ENCODE results near the gene MST1. TPM values are rescaled to one million over a fixed set of nuclear protein-coding genes. Genes with fewer than 3 reads are reported as not detected.

MST1 gene
- total RNA-seq, 1 experiment from 2014 or later = 13.8 TPM

DNA sequence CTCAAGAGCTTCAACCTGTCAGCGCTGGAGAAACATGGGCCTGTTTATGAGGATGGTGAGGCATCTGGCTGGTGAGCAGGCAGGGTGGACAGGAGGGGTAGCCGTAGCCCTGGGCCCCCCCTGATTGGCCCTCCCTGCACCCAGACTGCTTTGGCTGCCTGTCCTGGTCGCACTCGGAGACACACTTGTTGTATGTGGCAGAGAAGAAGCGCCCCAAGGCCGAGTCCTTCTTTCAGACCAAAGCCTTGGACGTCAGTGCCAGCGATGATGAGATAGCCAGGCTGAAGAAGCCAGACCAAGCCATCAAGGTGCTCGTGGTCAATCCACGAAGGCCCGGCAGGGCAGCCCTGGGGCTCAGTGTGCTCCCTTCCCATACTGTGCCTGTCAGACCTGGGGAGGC is 13.4 kb downstream of the MST1 start:
- CTCF ChIA-PET = interaction anchor here (1.3 kb wide), 1 partner anchor 12 kb away, joined by 3 read pairs; no protein-coding TSS in a partner anchor

DNA sequence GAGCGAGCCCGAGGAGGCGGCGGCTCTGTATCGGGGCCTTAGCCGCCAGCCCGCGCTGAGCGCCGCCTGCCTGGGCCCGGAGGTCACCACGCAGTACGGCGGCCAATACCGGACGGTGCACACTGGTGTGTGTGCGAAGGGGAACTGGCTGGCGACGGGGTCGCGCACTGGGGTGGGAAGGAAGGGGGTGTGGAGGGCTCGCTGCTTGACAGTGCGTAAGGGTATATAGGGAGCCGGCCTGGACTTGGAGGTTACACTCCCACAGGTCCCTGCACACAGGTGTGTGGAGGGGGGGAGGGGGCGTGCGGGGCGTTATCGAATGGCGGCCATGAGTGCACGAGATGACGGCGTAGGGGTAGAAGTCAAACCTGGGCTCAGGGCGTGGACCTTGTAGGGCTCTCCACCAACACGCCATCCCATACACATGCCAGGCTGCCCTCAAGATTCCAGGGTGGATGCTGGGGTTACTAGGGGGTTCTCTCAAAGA is 14.7 kb downstream of the MST1 start:
- peak; percentile 3 for ATAC-seq
- Mint-ChIP-seq H3K27ac (no peak overlapping the region), H3K27me3 (ENCODE audit: low read depth) (no peaks in the 10 kb centered on the region), H3K4me1 (peaks cover 21% of the 10 kb centered on the region), H3K36me3 (peaks cover 24% of the 10 kb centered on the region), H3K4me3 (peak overlapping the region; percentile 81), H3K9me3 (no peaks in the 10 kb centered on the region)
- ChIA-PET CTCF (interaction anchor here (1.3 kb wide), 1 partner anchor 11 kb away, joined by 3 read pairs; no protein-coding TSS in a partner anchor), POLR2A (no interaction called here)
- no peak for DNase-seq (ENCODE audit: low spot score)
- TF ChIP-seq ZNF263 (CRISPR knock-in tag; IDR thresholded peaks at IDR 0.05; ENCODE audit: low read depth) = no peak
- peak; percentile 22; the same call in 1 of the 2 replicates for TF ChIP-seq FOXP1 (CRISPR knock-in tag; IDR thresholded peaks at IDR 0.05; ENCODE audit: borderline replicate concordance)
- TF ChIP-seq, protein P1, sequence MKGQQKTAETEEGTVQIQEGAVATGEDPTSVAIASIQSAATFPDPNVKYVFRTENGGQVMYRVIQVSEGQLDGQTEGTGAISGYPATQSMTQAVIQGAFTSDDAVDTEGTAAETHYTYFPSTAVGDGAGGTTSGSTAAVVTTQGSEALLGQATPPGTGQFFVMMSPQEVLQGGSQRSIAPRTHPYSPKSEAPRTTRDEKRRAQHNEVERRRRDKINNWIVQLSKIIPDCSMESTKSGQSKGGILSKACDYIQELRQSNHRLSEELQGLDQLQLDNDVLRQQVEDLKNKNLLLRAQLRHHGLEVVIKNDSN (CRISPR knock-in tag; IDR thresholded peaks at IDR 0.05) = no peak
- TF ChIP-seq JUN (CRISPR knock-in tag; IDR thresholded peaks at IDR 0.05) = 0 out of 2 replicates have a peak, but pooled peaks have one; percentile 27
- TF ChIP-seq, protein P2, sequence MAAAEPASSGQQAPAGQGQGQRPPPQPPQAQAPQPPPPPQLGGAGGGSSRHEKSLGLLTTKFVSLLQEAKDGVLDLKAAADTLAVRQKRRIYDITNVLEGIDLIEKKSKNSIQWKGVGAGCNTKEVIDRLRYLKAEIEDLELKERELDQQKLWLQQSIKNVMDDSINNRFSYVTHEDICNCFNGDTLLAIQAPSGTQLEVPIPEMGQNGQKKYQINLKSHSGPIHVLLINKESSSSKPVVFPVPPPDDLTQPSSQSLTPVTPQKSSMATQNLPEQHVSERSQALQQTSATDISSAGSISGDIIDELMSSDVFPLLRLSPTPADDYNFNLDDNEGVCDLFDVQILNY (CRISPR knock-in tag; IDR thresholded peaks at IDR 0.05) = no peak; the same call in 1 of the 2 replicates
- TF ChIP-seq HMGA2 (CRISPR knock-in tag; IDR thresholded peaks at IDR 0.05) = no peak
- no peak for TF ChIP-seq RELA (CRISPR knock-in tag; IDR thresholded peaks at IDR 0.05; ENCODE audit: borderline replicate concordance)
- TF ChIP-seq, protein P3, sequence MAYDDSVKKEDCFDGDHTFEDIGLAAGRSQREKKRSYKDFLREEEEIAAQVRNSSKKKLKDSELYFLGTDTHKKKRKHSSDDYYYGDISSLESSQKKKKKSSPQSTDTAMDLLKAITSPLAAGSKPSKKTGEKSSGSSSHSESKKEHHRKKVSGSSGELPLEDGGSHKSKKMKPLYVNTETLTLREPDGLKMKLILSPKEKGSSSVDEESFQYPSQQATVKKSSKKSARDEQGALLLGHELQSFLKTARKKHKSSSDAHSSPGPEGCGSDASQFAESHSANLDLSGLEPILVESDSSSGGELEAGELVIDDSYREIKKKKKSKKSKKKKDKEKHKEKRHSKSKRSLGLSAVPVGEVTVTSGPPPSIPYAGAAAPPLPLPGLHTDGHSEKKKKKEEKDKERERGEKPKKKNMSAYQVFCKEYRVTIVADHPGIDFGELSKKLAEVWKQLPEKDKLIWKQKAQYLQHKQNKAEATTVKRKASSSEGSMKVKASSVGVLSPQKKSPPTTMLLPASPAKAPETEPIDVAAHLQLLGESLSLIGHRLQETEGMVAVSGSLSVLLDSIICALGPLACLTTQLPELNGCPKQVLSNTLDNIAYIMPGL (CRISPR knock-in tag; IDR thresholded peaks at IDR 0.05) = peak; percentile 36
- TF ChIP-seq, protein P4, sequence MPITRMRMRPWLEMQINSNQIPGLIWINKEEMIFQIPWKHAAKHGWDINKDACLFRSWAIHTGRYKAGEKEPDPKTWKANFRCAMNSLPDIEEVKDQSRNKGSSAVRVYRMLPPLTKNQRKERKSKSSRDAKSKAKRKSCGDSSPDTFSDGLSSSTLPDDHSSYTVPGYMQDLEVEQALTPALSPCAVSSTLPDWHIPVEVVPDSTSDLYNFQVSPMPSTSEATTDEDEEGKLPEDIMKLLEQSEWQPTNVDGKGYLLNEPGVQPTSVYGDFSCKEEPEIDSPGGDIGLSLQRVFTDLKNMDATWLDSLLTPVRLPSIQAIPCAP (CRISPR knock-in tag; IDR thresholded peaks at IDR 0.05) = no peak
- TF ChIP-seq, protein P5, sequence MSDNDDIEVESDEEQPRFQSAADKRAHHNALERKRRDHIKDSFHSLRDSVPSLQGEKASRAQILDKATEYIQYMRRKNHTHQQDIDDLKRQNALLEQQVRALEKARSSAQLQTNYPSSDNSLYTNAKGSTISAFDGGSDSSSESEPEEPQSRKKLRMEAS (CRISPR knock-in tag; IDR thresholded peaks at IDR 0.05) = peak; percentile 49; the same call in 1 of the 2 replicates
- no peak for TF ChIP-seq CREM (CRISPR knock-in tag; IDR thresholded peaks at IDR 0.05)
- TF ChIP-seq KAT7 (CRISPR knock-in tag; IDR thresholded peaks at IDR 0.05; ENCODE audit: borderline replicate concordance) = no peak
- TF ChIP-seq, protein P6, sequence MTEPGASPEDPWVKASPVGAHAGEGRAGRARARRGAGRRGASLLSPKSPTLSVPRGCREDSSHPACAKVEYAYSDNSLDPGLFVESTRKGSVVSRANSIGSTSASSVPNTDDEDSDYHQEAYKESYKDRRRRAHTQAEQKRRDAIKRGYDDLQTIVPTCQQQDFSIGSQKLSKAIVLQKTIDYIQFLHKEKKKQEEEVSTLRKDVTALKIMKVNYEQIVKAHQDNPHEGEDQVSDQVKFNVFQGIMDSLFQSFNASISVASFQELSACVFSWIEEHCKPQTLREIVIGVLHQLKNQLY (CRISPR knock-in tag; IDR thresholded peaks at IDR 0.05) = no peak
- TF ChIP-seq ZNF232 (CRISPR knock-in tag; IDR thresholded peaks at IDR 0.05) = no peak
- TF ChIP-seq NFYB (CRISPR knock-in tag; conservative IDR thresholded peaks at IDR 0.05; ENCODE audit: low read depth) = no peak
- TF ChIP-seq, protein P7, sequence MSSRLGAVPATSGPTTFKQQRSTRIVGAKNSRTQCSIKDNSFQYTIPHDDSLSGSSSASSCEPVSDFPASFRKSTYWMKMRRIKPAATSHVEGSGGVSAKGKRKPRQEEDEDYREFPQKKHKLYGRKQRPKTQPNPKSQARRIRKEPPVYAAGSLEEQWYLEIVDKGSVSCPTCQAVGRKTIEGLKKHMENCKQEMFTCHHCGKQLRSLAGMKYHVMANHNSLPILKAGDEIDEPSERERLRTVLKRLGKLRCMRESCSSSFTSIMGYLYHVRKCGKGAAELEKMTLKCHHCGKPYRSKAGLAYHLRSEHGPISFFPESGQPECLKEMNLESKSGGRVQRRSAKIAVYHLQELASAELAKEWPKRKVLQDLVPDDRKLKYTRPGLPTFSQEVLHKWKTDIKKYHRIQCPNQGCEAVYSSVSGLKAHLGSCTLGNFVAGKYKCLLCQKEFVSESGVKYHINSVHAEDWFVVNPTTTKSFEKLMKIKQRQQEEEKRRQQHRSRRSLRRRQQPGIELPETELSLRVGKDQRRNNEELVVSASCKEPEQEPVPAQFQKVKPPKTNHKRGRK (CRISPR knock-in tag; IDR thresholded peaks at IDR 0.05; ENCODE audit: borderline replicate concordance) = no peak
- TF ChIP-seq, protein P8, sequence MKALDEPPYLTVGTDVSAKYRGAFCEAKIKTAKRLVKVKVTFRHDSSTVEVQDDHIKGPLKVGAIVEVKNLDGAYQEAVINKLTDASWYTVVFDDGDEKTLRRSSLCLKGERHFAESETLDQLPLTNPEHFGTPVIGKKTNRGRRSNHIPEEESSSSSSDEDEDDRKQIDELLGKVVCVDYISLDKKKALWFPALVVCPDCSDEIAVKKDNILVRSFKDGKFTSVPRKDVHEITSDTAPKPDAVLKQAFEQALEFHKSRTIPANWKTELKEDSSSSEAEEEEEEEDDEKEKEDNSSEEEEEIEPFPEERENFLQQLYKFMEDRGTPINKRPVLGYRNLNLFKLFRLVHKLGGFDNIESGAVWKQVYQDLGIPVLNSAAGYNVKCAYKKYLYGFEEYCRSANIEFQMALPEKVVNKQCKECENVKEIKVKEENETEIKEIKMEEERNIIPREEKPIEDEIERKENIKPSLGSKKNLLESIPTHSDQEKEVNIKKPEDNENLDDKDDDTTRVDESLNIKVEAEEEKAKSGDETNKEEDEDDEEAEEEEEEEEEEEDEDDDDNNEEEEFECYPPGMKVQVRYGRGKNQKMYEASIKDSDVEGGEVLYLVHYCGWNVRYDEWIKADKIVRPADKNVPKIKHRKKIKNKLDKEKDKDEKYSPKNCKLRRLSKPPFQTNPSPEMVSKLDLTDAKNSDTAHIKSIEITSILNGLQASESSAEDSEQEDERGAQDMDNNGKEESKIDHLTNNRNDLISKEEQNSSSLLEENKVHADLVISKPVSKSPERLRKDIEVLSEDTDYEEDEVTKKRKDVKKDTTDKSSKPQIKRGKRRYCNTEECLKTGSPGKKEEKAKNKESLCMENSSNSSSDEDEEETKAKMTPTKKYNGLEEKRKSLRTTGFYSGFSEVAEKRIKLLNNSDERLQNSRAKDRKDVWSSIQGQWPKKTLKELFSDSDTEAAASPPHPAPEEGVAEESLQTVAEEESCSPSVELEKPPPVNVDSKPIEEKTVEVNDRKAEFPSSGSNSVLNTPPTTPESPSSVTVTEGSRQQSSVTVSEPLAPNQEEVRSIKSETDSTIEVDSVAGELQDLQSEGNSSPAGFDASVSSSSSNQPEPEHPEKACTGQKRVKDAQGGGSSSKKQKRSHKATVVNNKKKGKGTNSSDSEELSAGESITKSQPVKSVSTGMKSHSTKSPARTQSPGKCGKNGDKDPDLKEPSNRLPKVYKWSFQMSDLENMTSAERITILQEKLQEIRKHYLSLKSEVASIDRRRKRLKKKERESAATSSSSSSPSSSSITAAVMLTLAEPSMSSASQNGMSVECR (CRISPR knock-in tag; IDR thresholded peaks at IDR 0.05; ENCODE audit: borderline replicate concordance) = 0 out of 2 replicates have a peak, but pooled peaks have one; percentile 72
- TF ChIP-seq ETV6 (CRISPR knock-in tag; IDR thresholded peaks at IDR 0.05) = 0 out of 2 replicates have a peak, but pooled peaks have one; percentile 6
- TF ChIP-seq SP1 (CRISPR knock-in tag; conservative IDR thresholded peaks at IDR 0.05) = no peak
- no peak for TF ChIP-seq PRRX2 (CRISPR knock-in tag; IDR thresholded peaks at IDR 0.05)
- TF ChIP-seq RORB (CRISPR knock-in tag; IDR thresholded peaks at IDR 0.05) = no peak
- no peak for TF ChIP-seq SMAD3 (CRISPR knock-in tag; IDR thresholded peaks at IDR 0.05; ENCODE audit: borderline replicate concordance)

More for the DNA sequence above, 13.4 kb downstream of the MST1 start:
- TF ChIP-seq, protein P9, sequence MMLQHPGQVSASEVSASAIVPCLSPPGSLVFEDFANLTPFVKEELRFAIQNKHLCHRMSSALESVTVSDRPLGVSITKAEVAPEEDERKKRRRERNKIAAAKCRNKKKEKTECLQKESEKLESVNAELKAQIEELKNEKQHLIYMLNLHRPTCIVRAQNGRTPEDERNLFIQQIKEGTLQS (CRISPR knock-in tag; conservative IDR thresholded peaks at IDR 0.05) = no peak
- TF ChIP-seq SMAD4 (CRISPR knock-in tag; IDR thresholded peaks at IDR 0.05) (no peak), ZNF396 (CRISPR knock-in tag; IDR thresholded peaks at IDR 0.05; ENCODE audit: borderline replicate concordance) (no peak)
- Mint-ChIP-seq H3K27me3 (ENCODE audit: low read depth) (no peaks in the 10 kb centered on the region), H3K9me3 (no peaks in the 10 kb centered on the region), H3K4me1 (peaks cover 21% of the 10 kb centered on the region), H3K36me3 (peaks cover 31% of the 10 kb centered on the region), H3K4me3 (peak overlapping the region; percentile 81), H3K27ac (no peak overlapping the region)
- DNase-seq (ENCODE audit: low spot score) (no peak), ATAC-seq (no peak)
- POLR2A ChIA-PET = no interaction called here

Data from WTC11 (cell line).